ENCODE data around the gene TSPEAR. TPM values are rescaled to one million over a fixed set of nuclear protein-coding genes. Genes with fewer than 3 reads are reported as not detected.

Gene TSPEAR
- total RNA-seq, 1 donor from 2014 or later = not detected

DNA sequence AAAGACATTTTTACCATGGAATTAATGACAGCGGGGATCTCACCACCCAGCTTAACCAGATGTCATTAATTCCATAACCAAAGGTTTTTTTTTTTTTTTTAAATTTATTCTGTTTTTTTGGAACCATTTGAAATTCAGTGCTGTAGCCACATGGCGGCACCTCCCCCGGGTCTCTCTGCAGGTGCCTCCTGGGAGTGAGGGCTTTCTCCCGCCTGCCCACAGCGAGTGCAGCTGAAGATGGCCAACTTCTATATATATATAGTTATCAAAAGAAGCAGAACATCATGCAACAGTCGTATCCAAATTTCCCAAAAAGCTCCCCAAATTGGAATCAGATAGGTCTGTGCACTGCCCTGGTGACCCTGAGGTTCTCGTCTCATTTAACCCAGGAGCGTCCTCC lies 95.9 kb downstream of the TSPEAR start:
- Mint-ChIP-seq H3K9me3 (ENCODE audit: low read depth) (peaks cover 17% of the 10 kb centered on the region), H3K4me3 (ENCODE audit: low read depth) (no peak overlapping the region), H3K27ac (no peak overlapping the region), H3K4me1 (ENCODE audit: low read depth) (no peaks in the 10 kb centered on the region), H3K27me3 (peaks cover 6% of the 10 kb centered on the region), H3K36me3 (ENCODE audit: insufficient read depth) (peaks cover 5% of the 10 kb centered on the region)
- no peak for DNase-seq (ENCODE audit: low spot score, unreplicated experiment)
- TF ChIP-seq, protein P1, sequence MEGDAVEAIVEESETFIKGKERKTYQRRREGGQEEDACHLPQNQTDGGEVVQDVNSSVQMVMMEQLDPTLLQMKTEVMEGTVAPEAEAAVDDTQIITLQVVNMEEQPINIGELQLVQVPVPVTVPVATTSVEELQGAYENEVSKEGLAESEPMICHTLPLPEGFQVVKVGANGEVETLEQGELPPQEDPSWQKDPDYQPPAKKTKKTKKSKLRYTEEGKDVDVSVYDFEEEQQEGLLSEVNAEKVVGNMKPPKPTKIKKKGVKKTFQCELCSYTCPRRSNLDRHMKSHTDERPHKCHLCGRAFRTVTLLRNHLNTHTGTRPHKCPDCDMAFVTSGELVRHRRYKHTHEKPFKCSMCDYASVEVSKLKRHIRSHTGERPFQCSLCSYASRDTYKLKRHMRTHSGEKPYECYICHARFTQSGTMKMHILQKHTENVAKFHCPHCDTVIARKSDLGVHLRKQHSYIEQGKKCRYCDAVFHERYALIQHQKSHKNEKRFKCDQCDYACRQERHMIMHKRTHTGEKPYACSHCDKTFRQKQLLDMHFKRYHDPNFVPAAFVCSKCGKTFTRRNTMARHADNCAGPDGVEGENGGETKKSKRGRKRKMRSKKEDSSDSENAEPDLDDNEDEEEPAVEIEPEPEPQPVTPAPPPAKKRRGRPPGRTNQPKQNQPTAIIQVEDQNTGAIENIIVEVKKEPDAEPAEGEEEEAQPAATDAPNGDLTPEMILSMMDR (IDR thresholded peaks at IDR 0.05; ENCODE audit: unreplicated experiment) = no peak

DNA sequence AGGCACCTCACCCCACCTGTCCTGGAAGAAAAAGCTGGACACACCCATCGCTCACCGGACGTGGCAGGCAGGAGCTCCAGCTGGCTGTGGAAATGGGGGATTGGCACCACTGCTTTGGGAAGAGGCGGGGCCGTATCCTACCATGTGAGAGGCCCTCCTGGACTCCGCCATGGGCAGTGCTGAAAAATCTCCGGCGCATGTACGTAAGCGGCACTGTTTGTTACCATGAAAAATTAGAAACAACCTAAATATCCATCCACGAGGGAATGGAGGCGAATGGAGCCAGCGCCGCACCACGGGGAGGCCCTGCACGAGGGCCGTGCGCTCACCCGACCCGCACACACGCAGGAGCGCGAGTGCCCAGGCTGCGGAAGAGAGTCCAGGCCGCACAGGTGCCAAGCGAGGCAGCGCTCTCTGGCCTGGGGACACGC lies 96.4 kb downstream of the TSPEAR start:
- no peak for DNase-seq (ENCODE audit: low spot score, unreplicated experiment)
- no peak overlapping the region for H3K27ac Mint-ChIP-seq
- H3K4me3 Mint-ChIP-seq (ENCODE audit: low read depth) = no peak overlapping the region
- peaks cover 5% of the 10 kb centered on the region for H3K36me3 Mint-ChIP-seq (ENCODE audit: insufficient read depth)
- TF ChIP-seq, protein P1 (IDR thresholded peaks at IDR 0.05; ENCODE audit: unreplicated experiment) = no peak
- peaks cover 14% of the 10 kb centered on the region for H3K9me3 Mint-ChIP-seq (ENCODE audit: low read depth)
- H3K27me3 Mint-ChIP-seq = peaks cover 6% of the 10 kb centered on the region
- H3K4me1 Mint-ChIP-seq (ENCODE audit: low read depth) = no peaks in the 10 kb centered on the region

DNA sequence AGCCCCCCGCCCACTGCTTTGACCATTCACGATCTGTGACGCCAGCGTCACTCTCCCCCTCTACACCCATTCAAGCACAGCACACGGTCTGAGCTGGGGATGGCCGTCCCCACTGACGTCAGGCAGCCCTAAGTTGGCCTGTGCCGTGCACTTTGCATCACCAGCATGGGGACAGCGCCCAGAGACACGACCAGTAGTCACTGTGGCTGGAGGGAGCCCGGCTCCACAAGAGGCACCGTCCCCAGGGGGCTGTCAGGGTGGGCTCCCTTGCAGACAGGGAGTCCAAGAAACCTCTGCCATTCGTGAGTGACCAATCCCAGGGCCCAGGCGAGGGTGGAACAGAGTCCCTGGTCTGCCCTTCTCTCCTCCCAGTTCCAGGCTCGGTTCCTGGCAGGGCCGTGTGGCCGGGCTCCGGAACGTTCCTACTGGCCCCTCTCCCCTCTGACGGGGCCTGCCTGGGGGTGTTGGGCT lies 97.2 kb downstream of the TSPEAR start:
- Mint-ChIP-seq H3K9me3 (ENCODE audit: low read depth) (peaks cover 16% of the 10 kb centered on the region), H3K36me3 (ENCODE audit: insufficient read depth) (peaks cover 1% of the 10 kb centered on the region), H3K4me3 (ENCODE audit: low read depth) (no peak overlapping the region), H3K27ac (no peak overlapping the region), H3K4me1 (ENCODE audit: low read depth) (no peaks in the 10 kb centered on the region), H3K27me3 (peaks cover 9% of the 10 kb centered on the region)
- TF ChIP-seq, protein P1 (IDR thresholded peaks at IDR 0.05; ENCODE audit: unreplicated experiment) = no peak
- no peak for DNase-seq (ENCODE audit: low spot score, unreplicated experiment)

DNA sequence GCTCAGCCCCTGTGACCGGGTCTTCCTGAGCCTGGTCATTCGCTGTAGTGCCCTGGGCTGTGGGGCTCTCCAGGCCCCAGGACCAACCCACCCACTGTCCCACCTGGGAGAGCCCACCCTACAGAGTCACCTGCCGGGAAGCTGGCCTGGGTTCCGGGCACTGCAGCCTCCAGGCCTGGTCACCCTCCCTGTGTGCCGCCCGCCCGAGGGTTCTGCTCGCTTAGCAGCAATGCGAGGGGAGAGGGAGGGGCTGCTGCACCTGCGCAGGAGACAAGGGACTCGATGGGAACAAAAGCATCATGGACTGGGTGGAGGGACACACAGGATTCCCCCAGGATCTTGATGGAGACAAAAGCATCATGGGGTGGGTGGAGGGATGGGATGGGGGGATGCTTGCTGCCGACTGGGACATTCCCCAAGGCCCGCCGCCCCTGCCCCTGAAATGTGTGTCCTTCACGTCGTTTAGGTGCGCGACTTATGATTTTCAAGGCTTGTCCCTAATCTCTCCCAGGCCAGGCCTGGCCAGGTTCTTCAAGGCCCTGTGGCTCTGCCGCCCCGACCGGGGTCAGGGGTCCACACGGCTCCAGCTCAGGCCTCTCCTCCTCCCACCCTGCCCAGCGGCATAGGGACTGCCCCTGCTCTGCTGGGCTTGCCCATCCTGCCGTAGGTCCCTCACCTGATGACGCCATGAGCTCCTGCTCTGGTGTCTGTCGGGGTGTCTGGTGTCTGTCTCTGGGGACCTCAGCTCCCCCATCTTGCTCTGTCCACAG lies 97.8 kb downstream of the TSPEAR start:
- Mint-ChIP-seq H3K9me3 (ENCODE audit: low read depth) (peaks cover 21% of the 10 kb centered on the region), H3K27me3 (peaks cover 9% of the 10 kb centered on the region), H3K4me1 (ENCODE audit: low read depth) (no peaks in the 10 kb centered on the region), H3K4me3 (ENCODE audit: low read depth) (no peak overlapping the region), H3K36me3 (ENCODE audit: insufficient read depth) (peaks cover 1% of the 10 kb centered on the region), H3K27ac (no peak overlapping the region)
- TF ChIP-seq, protein P1 (IDR thresholded peaks at IDR 0.05; ENCODE audit: unreplicated experiment) = no peak
- no peak for DNase-seq (ENCODE audit: low spot score, unreplicated experiment)

DNA sequence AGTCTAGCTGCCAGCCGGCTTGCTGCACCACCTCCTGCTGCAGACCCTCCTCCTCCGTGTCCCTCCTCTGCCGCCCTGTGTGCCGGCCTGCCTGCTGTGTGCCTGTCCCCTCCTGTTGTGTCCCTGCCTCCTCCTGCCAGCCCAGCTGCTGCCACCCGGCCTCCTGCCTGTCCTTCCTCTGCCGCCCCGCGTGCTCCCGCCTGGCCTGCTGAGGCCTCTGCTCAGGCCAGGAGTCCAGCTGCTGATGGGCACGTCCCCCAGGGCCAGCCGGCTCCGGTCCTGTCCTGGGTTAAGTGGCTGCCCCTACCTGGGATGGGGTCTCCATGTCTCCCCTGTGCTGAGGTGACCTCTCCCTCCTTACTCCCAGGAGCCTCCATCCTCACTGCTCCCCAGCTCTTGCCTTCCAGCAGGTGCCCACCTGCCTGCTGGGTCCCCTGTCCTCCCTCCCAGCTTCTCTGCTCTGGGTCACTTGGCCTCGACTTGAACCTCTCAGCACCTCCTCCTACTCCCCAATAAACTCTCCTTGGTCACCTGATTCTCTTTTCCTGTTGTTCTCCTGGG lies 98.6 kb downstream of the TSPEAR start:
- H3K4me1 Mint-ChIP-seq (ENCODE audit: low read depth) = no peaks in the 10 kb centered on the region
- H3K27ac Mint-ChIP-seq = no peak overlapping the region
- peaks cover 1% of the 10 kb centered on the region for H3K36me3 Mint-ChIP-seq (ENCODE audit: insufficient read depth)
- TF ChIP-seq, protein P1 (IDR thresholded peaks at IDR 0.05; ENCODE audit: unreplicated experiment) = no peak
- H3K27me3 Mint-ChIP-seq = peaks cover 9% of the 10 kb centered on the region
- peaks cover 21% of the 10 kb centered on the region for H3K9me3 Mint-ChIP-seq (ENCODE audit: low read depth)
- no peak for DNase-seq (ENCODE audit: low spot score, unreplicated experiment)
- no peak overlapping the region for H3K4me3 Mint-ChIP-seq (ENCODE audit: low read depth)
